K562 (cell line): ENCODE measurements around the gene BRD3OS. TPM values are rescaled to one million over a fixed set of nuclear protein-coding genes. Genes with fewer than 3 reads are reported as not detected.

ENCODE experiments used
- ASH1L ChIP-seq: fragments of 450-650 bp; IDR thresholded peaks from 2 replicates; pipeline ENCODE4 v1.6.1; 2018; ENCODE audit warnings: borderline replicate concordance, mild to moderate bottlenecking, low read depth; ENCODE audit not compliant: partially characterized antibody
- CBX1 ChIP-seq: sonication (generic); IDR thresholded peaks from 2 replicates; pipeline ENCODE4 v1.6.1; 2016; ENCODE audit warnings: antibody characterized with exemption, low read depth, mild to moderate bottlenecking
- CCNT2 ChIP-seq: IDR thresholded peaks from 2 replicates; pipeline ENCODE4 v1.6.1; 2011; ENCODE audit warnings: borderline replicate concordance, low read depth, mild to moderate bottlenecking, moderate library complexity, mixed read lengths, low read length; ENCODE audit not compliant: insufficient read length; ENCODE audit errors: extremely low read depth
- CXXC5 ChIP-seq: fragments of 250-450 bp; sonication (Bioruptor Pico); IDR thresholded peaks from 2 replicates; pipeline ENCODE4 v1.8.0; 2022; ENCODE audit warnings: inconsistent platforms, mild to moderate bottlenecking, moderate library complexity
- GATAD2A ChIP-seq: fragments of 450-650 bp; IDR thresholded peaks from 2 replicates; pipeline ENCODE4 v1.6.1; 2017
- LCOR ChIP-seq: sonication (generic); formaldehyde crosslinking; IDR thresholded peaks from 2 replicates; pipeline ENCODE4 v1.8.0; 2022; ENCODE audit warnings: mild to moderate bottlenecking, missing genetic modification reagents
- LEF1 ChIP-seq: fragments of 450-650 bp; IDR thresholded peaks from 2 replicates; pipeline ENCODE4 v1.6.1; 2016; ENCODE audit warnings: mild to moderate bottlenecking
- NBN ChIP-seq: fragments of 450-650 bp; IDR thresholded peaks from 2 replicates; pipeline ENCODE4 v1.6.1; 2016; ENCODE audit warnings: low read depth, mild to moderate bottlenecking
- NELFE ChIP-seq: IDR thresholded peaks from 2 replicates; pipeline ENCODE4 v1.6.1; 2011; ENCODE audit warnings: mild to moderate bottlenecking; ENCODE audit not compliant: insufficient read depth, insufficient read length
- RBM17 ChIP-seq: fragments of 200-400 bp; formaldehyde crosslinking; IDR thresholded peaks from 2 replicates; pipeline ENCODE4 v1.6.1; 2017; ENCODE audit warnings: low read depth, mild to moderate bottlenecking, low read length, borderline replicate concordance
- RBM39 ChIP-seq: fragments of 200-400 bp; formaldehyde crosslinking; optimal IDR thresholded peaks from 2 replicates; pipeline ENCODE3; 2018; ENCODE audit warnings: low read depth, low read length
- RFX7 ChIP-seq: fragments of 250-450 bp; sonication (Bioruptor Pico); IDR thresholded peaks from 2 replicates; pipeline ENCODE4 v1.5.1; 2021; ENCODE audit warnings: mild to moderate bottlenecking
- TEAD4 ChIP-seq, 2 experiments: sonication (generic) in 1 of 2; formaldehyde crosslinking in 1 of 2; IDR thresholded peaks; 2 replicates each; pipeline versions ENCODE4 v1.6.1 to v1.8.0; 2012 to 2022; ENCODE audit warnings: borderline replicate concordance in 1 of 2, inconsistent platforms in 1 of 2, low read length in 1 of 2, mild to moderate bottlenecking in 1 of 2, missing genetic modification reagents in 1 of 2
- U2AF2 ChIP-seq: fragments of 200-400 bp; formaldehyde crosslinking; optimal IDR thresholded peaks from 2 replicates; pipeline ENCODE3; 2017; ENCODE audit warnings: low read depth, mild to moderate bottlenecking, low read length
- ZFP91 ChIP-seq: sonication (generic); formaldehyde crosslinking; IDR thresholded peaks from 2 replicates; pipeline ENCODE4 v1.8.0; 2022; ENCODE audit warnings: mild to moderate bottlenecking, missing genetic modification reagents
- ZNF212 ChIP-seq: fragments of 450-650 bp; formaldehyde crosslinking; IDR thresholded peaks from 2 replicates; pipeline ENCODE4 v1.4.0; 2020; ENCODE audit warnings: mild to moderate bottlenecking
- ZNF75A ChIP-seq: fragments of 450-650 bp; formaldehyde crosslinking; IDR thresholded peaks from 2 replicates; pipeline ENCODE4 v1.4.0; 2020; ENCODE audit warnings: mild to moderate bottlenecking
- ZZZ3 ChIP-seq: fragments of 450-650 bp; IDR thresholded peaks from 2 replicates; pipeline ENCODE4 v1.6.1; 2016; ENCODE audit warnings: antibody characterized with exemption, mild to moderate bottlenecking, moderate library complexity
- polyA plus RNA-seq, 8 experiments: library from polyadenylated mRNA; depleted of rRNA in 4 of 8; stranded (reverse) in 5 of 8; unstranded in 3 of 8; fragments of >200 nt; fragmentation: Nextera tagmentation in 2 of 8; fragmentation: Illumina TruSeq in 1 of 8; extraction: Ambion mirVana in 2 of 8; extraction: Trizol in 1 of 8; gene quantifications; 2 replicates each; pipeline versions ENCODE4 v1.2.1 to v1.2.3, GENCODE V29; 2011 to 2014; ENCODE audit warnings: inconsistent platforms in 1 of 8, missing spikeins in 1 of 8
- total RNA-seq, 7 experiments: library from RNA; depleted of rRNA in 6 of 7; stranded (reverse); fragments of >200 nt in 6 of 7; fragmentation: Illumina TruSeq in 2 of 7; extraction: Trizol in 2 of 7; gene quantifications; 2 replicates each; pipeline versions ENCODE4 v1.2.1 to v1.2.3, GENCODE V29; 2011 to 2021; ENCODE audit warnings: low replicate concordance in 1 of 7

BRD3OS gene
- total and polyA plus RNA-seq, 9 of the 15 experiments (the other 6 are each of a cell fraction or from before 2014, with no cell fraction given): 1.1 to 8.7 (median 5.9) TPM

- no peak for TF ChIP-seq TEAD4 (IDR thresholded peaks at IDR 0.05; ENCODE audit: low read length)
- TF ChIP-seq TEAD4 (CRISPR knock-in tag; IDR thresholded peaks at IDR 0.05; ENCODE audit: borderline replicate concordance): no peak
- TF ChIP-seq CXXC5 (CRISPR knock-in tag): peak; percentile 98
- peak; percentile 80 for TF ChIP-seq NBN
- no peak for TF ChIP-seq CBX1
- TF ChIP-seq CCNT2: peak; percentile 85
- no peak for TF ChIP-seq NELFE
- TF ChIP-seq RFX7 (CRISPR knock-in tag): no peak
- peak; percentile 34 for TF ChIP-seq ASH1L
- TF ChIP-seq ZFP91 (CRISPR knock-in tag): no peak
- no peak for TF ChIP-seq ZNF212 (CRISPR knock-in tag)
- no peak; the same call in 1 of the 2 replicates for TF ChIP-seq GATAD2A
- no peak for TF ChIP-seq LCOR (CRISPR knock-in tag)
- no peak for TF ChIP-seq LEF1
- TF ChIP-seq RBM17: no peak
- no peak for TF ChIP-seq RBM39
- TF ChIP-seq ZNF75A: no peak
- no peak for TF ChIP-seq U2AF2
- TF ChIP-seq ZZZ3: no peak
- TF ChIP-seq, all 486 proteins: peak for 83
Measured at GRCh38 chr9:134024828-134025605, at the start of gene BRD3OS (continued).
